GM23338 (cell line): Measurements from ENCODE around the gene USP35. TPM values are rescaled to one million over a fixed set of nuclear protein-coding genes. Genes with fewer than 3 reads are reported as not detected.

ENCODE experiments used
- ATAC-seq: fragments of 200-7000 bp; cut with Tn5 transposase; 3 replicates; pipeline ENCODE4 v1.9.1; 2020
- DNase-seq: peaks from one replicate; pipeline ENCODE4 v3.0.0-alpha.2; 2015; ENCODE audit warnings: low spot score
- H2AFZ ChIP-seq: fragments of 200-600 bp; sonication (generic); 2 replicates; pipeline ENCODE4 v1.8.0; 2016; ENCODE audit warnings: antibody characterized with exemption, mild to moderate bottlenecking, moderate library complexity
- H3F3A ChIP-seq: fragments of 200-600 bp; sonication (generic); replicated peaks from 2 replicates; pipeline ENCODE4 v1.8.0; 2017; ENCODE audit warnings: antibody characterized with exemption, mixed run types, low read depth
- H3K27ac ChIP-seq: fragments of 200-600 bp; sonication (generic); 2 replicates; pipeline ENCODE4 v1.6.1; 2016; ENCODE audit warnings: low read depth
- H3K27me3 ChIP-seq: fragments of 200-600 bp; sonication (generic); 2 replicates; pipeline ENCODE4 v1.8.0; 2016; ENCODE audit warnings: mild to moderate bottlenecking, mixed run types, moderate library complexity; ENCODE audit not compliant: insufficient read depth
- H3K36me3 ChIP-seq: fragments of 200-600 bp; sonication (generic); 2 replicates; pipeline ENCODE4 v1.8.0; 2016; ENCODE audit warnings: mild to moderate bottlenecking; ENCODE audit not compliant: insufficient read depth
- H3K4me1 ChIP-seq: fragments of 200-600 bp; sonication (generic); 2 replicates; pipeline ENCODE4 v1.8.0; 2016; ENCODE audit warnings: mild to moderate bottlenecking, moderate library complexity; ENCODE audit not compliant: insufficient read depth
- H3K4me2 ChIP-seq: fragments of 200-600 bp; sonication (generic); 2 replicates; pipeline ENCODE4 v1.7.1; 2017; ENCODE audit warnings: mixed run types
- H3K4me3 ChIP-seq: fragments of 200-600 bp; sonication (generic); 2 replicates; pipeline ENCODE4 v1.6.1; 2016; ENCODE audit warnings: mixed run types
- H3K79me2 ChIP-seq: fragments of 200-600 bp; sonication (generic); replicated peaks from 2 replicates; pipeline ENCODE4 v1.8.0; 2017; ENCODE audit warnings: mild to moderate bottlenecking; ENCODE audit not compliant: insufficient read depth
- H3K9me2 ChIP-seq: fragments of 200-600 bp; sonication (generic); 2 replicates; pipeline ENCODE4 v1.8.0; 2017; ENCODE audit not compliant: insufficient read depth
- H4K20me1 ChIP-seq: fragments of 200-600 bp; sonication (generic); replicated peaks from 2 replicates; pipeline ENCODE4 v1.8.0; 2017; ENCODE audit warnings: mild to moderate bottlenecking; ENCODE audit not compliant: insufficient read depth
- H3K27ac Mint-ChIP-seq: 2 replicates; pipeline ENCODE4 v1.8.0; 2020; ENCODE audit warnings: inconsistent platforms, mild to moderate bottlenecking, moderate library complexity, mixed read lengths
- H3K27me3 Mint-ChIP-seq: 3 replicates; pipeline ENCODE4 v1.8.0; 2022; ENCODE audit warnings: low read depth, mild to moderate bottlenecking, moderate library complexity, mixed read lengths, inconsistent platforms; ENCODE audit not compliant: insufficient read depth, poor library complexity
- H3K36me3 Mint-ChIP-seq: 3 replicates; pipeline ENCODE4 v1.8.0; 2021; ENCODE audit warnings: low read depth, mild to moderate bottlenecking, inconsistent platforms, moderate library complexity, mixed read lengths
- H3K4me1 Mint-ChIP-seq: 3 replicates; pipeline ENCODE4 v1.8.0; 2020; ENCODE audit warnings: mild to moderate bottlenecking, inconsistent platforms, mixed read lengths
- H3K4me3 Mint-ChIP-seq: 3 replicates; pipeline ENCODE4 v1.8.0; 2021; ENCODE audit warnings: moderate library complexity, mild to moderate bottlenecking, inconsistent platforms, mixed read lengths
- H3K9me3 Mint-ChIP-seq: 3 replicates; pipeline ENCODE4 v1.8.0; 2020; ENCODE audit warnings: moderate library complexity, mild to moderate bottlenecking, inconsistent platforms, mixed read lengths
- CREB1 ChIP-seq: fragments of 250-450 bp; sonication (Bioruptor Pico); IDR thresholded peaks from 2 replicates; pipeline ENCODE4 v1.5.0; 2020; ENCODE audit warnings: low read depth, mild to moderate bottlenecking, moderate library complexity
- CTCF ChIP-seq, 2 experiments: fragments of 200-600 bp in 1 of 2; sonication (generic) in 1 of 2; conservative IDR thresholded peaks; 2 replicates each; pipeline versions ENCODE4 v1.5.1 to v1.6.1; 2016 to 2017; ENCODE audit warnings: antibody characterized with exemption in 2 of 2, low read depth in 2 of 2, mild to moderate bottlenecking in 2 of 2, moderate library complexity in 1 of 2
- EZH2 ChIP-seq: fragments of 200-600 bp; sonication (generic); IDR thresholded peaks from one replicate; pipeline ENCODE4 v1.8.0; 2017; ENCODE audit warnings: antibody characterized with exemption, mild to moderate bottlenecking, low read depth; ENCODE audit not compliant: unreplicated experiment
- EZH2phosphoT487 ChIP-seq: fragments of 200-600 bp; sonication (generic); IDR thresholded peaks from one replicate; pipeline ENCODE4 v1.8.1; 2018; ENCODE audit warnings: antibody characterized with exemption; ENCODE audit not compliant: unreplicated experiment
- NANOG ChIP-seq: IDR thresholded peaks from 2 replicates; pipeline ENCODE4 v1.6.1; 2016; ENCODE audit warnings: antibody characterized with exemption, borderline replicate concordance
- POLR2AphosphoS5 ChIP-seq: IDR thresholded peaks from 2 replicates; pipeline ENCODE4 v1.6.1; 2016; ENCODE audit warnings: antibody characterized with exemption, low read depth
- STAT1 ChIP-seq: IDR thresholded peaks from one replicate; pipeline ENCODE4 v1.6.1; 2016; ENCODE audit warnings: antibody characterized with exemption; ENCODE audit not compliant: unreplicated experiment
- ZNF114 ChIP-seq: fragments of 250-450 bp; sonication (Bioruptor Pico); IDR thresholded peaks from 2 replicates; pipeline ENCODE4 v1.5.0; 2020; ENCODE audit warnings: mild to moderate bottlenecking, moderate library complexity
- ZNF331 ChIP-seq: fragments of 250-450 bp; sonication (Bioruptor Pico); IDR thresholded peaks from 2 replicates; pipeline ENCODE4 v1.5.0; 2020; ENCODE audit warnings: low read depth, mild to moderate bottlenecking, moderate library complexity
- ZNF462 ChIP-seq: fragments of 250-450 bp; sonication (Bioruptor Pico); IDR thresholded peaks from 2 replicates; pipeline ENCODE4 v1.5.0; 2020; ENCODE audit warnings: mild to moderate bottlenecking, moderate library complexity
- polyA plus RNA-seq: library from polyadenylated mRNA; unstranded; fragments of >200 nt; fragmentation: Nextera tagmentation; extraction: Ambion mirVana; gene quantifications from 2 replicates; pipeline ENCODE4 v1.2.1, GENCODE V29; 2016
- total RNA-seq: library from RNA; depleted of rRNA; stranded (reverse); fragments of >200 nt; shearing (Covaris generic); gene quantifications from 2 replicates; pipeline ENCODE4 v1.2.3, GENCODE V29; 2014

The USP35 gene
- total and polyA plus RNA-seq, 2 experiments from 2014 or later, result 2.5 to 10.7 TPM

GRCh38 chr11:78189851-78190250 lies 1.1 kb downstream of the USP35 start (continued):
- no peak for TF ChIP-seq ZNF462 (CRISPR knock-in tag)
- TF ChIP-seq CTCF (conservative IDR thresholded peaks at IDR 0.05; ENCODE audit: low read depth in 2 of 2), result no peak

GRCh38 chr11:78190374-78190773 lies 1.7 kb downstream of the USP35 start:
- Histone ChIP-seq H3K4me2 (0 out of 2 replicates have a peak overlapping the region, but pooled peaks have one; percentile 88), H3K4me3 (no peak overlapping the region)
- ATAC-seq, result no peak
- TF ChIP-seq EZH2phosphoT487 (no peak), POLR2AphosphoS5 (no peak), STAT1 (no peak), EZH2 (no peak), ZNF114 (CRISPR knock-in tag) (no peak), ZNF331 (CRISPR knock-in tag) (no peak), CREB1 (CRISPR knock-in tag) (no peak), NANOG (no peak)

More at GRCh38 chr11:78190374-78190773, 1.7 kb downstream of the USP35 start:
- Mint-ChIP-seq H3K36me3 (no peaks in the 10 kb centered on the region), H3K27me3 (peaks cover 18% of the 10 kb centered on the region), H3K4me3 (peak overlapping the region; percentile 1; the same call in 1 of the 3 replicates), H3K27ac (no peak overlapping the region), H3K9me3 (no peaks in the 10 kb centered on the region), H3K4me1 (peaks cover 21% of the 10 kb centered on the region)
- no peak for DNase-seq
- Histone ChIP-seq H3K4me1 (peaks cover 15% of the 10 kb centered on the region; the same call in 1 of the 2 replicates), H3K9me2 (no peaks in the 10 kb centered on the region), H3K27me3 (no peaks in the 10 kb centered on the region), H4K20me1 (no peaks in the 10 kb centered on the region; the same call in 1 of the 2 replicates), H2AFZ (no peak overlapping the region), H3K36me3 (no peaks in the 10 kb centered on the region), H3F3A (0 out of 2 replicates have a peak, but pooled peaks cover 8% of the 10 kb centered on the region), H3K27ac (no peak overlapping the region), H3K79me2 (no peaks in the 10 kb centered on the region)
